NCI-H526 (cell line): ENCODE measurements around the gene PHLDB2.
A peak's percentile ranks its signal among the peaks of the same experiment; 100 is the strongest.

Experiments used
- DNase-seq, 2 experiments: peaks; one replicate each; lab custom pipeline; 2025; lab: John Stamatoyannopoulos, UW

Gene PHLDB2

DNA sequence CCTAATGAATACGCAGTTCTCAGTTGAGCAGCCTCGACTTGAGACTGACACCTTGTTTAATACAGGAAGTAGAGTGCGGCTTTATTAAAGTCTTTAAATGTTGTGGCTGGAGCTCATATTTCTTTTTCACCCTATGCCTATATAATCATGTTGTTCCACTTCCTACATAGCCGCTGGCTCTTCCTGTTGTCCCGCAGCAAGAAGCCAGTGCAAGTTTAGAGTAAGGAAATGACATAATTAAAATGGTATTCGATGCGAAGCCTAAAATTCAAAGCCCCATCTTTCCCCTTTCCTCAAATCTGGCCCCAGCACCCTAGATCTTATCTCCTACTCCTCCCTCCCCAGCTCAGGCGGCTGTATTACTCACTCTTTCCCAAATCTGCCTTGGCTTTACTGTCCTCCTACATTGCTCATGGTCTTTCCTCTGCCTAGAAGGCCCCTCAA, 7.5 kb upstream of the PHLDB2 start:
- no peak for DNase-seq

DNA sequence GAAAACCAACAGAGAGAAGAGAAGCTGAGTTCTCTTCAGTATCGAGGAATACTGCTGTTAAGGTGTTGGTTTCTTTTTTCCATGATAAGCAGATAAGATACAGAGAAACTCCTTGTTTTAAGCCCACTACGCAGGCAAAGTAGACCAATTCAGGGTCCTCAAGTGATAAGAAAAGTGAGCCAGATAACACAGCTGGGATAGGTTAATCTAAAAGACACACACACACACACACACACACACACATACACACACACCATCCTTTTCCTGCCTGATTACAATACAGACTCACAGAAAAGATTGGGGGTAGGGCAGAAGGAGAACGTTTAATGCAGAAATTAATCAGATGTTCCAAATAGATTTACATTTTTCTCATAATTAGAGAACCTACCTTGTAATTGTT, 6.5 kb upstream of the PHLDB2 start:
- no peak for DNase-seq

DNA sequence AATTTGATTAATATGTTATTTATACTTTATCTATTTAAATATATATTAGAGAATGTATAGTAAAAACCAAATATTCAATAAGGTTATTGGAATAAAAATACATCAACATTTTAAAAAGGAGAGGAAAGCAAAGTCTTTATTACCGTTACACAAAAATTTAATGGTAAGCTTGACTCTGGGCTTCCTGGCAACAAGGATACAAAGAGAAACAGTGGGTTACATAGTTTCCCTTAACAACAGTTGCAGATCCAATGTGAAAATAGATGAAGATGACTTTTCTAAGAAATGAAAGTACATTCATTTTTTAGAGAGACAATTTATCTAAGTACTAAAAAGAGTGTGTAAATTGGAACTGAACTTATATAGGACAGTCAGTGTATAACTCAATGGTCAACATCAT, 6.0 kb upstream of the PHLDB2 start:
- no peak for DNase-seq

DNA sequence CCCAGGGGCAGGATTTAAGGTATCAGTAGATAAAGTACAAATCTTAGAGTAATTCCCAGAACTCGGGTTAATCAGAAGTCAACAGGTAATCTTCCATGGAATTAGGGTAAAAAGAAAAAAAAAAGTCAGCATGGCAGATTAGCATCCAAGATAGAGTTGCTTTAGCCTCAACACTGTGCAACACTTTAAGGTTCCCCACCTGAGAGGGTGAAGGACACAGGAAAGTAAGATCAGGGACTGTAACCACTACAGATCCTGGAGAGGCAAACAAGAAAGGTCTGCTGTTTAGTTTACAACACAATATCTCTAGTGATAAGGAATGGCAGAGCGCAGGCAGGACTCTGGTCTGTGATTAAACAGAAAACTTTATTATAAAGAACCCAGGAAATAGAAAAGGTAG, 4.1 kb upstream of the PHLDB2 start:
- DNase-seq: no peak

DNA sequence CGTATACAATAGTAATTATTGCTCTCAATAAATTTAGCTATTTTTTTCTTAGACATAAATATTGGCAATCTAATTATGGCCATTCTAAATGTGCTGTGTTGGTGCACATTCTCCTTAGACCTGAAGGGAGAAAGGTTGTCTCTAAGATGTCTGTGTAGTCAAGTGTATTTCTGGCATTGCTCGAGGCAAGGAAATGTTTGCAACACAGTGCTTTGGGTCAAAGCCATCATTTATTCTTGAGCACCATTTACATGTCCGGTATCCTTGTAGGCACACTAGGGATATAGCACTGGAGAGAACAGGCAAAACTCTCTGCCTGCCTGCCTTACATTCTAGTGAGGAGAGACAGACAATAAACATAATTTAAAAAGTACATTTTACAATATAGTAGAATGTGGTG, 2.6 kb upstream of the PHLDB2 start:
- DNase-seq: no peak

DNA sequence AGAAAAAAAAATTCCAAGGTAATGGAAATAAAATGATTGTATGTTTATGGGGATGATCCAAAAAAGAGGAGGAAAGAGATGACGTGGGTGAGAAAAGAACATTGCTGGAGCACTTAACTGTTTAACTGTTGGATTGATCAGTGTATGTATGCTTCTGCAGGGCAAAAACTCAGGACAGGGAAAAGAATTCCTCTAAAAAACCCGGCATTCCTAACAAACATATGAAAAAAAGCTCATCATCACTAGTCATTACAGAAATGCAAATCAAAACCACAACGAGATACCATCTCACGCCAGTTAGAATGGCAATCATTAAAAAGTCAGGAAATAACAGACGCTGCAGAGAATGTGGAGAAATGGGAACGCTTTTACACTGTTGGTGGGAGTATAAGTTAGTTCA, 1.6 kb upstream of the PHLDB2 start:
- DNase-seq: no peak

DNA sequence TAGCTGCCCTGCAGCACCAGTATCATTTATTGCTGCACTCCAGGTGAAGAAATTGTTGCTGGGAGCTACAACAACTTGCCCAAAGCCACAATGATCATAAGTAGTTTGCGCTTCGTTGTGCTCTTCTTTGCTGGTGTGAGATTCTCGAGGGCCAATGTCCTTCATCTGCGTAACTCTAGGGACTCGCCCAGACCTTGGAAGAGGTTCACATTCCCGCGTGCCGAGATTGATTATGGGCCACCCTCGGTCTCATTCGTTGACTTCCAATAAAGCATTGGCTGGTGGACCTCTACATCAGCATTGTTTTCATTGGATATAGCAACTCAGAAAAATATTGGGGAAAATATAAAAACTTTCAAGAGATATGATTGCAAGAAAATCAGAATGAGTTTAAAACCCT, 423 bp upstream of the PHLDB2 start:
- DNase-seq: peak in 1 of 2 experiments; percentile 15

DNA sequence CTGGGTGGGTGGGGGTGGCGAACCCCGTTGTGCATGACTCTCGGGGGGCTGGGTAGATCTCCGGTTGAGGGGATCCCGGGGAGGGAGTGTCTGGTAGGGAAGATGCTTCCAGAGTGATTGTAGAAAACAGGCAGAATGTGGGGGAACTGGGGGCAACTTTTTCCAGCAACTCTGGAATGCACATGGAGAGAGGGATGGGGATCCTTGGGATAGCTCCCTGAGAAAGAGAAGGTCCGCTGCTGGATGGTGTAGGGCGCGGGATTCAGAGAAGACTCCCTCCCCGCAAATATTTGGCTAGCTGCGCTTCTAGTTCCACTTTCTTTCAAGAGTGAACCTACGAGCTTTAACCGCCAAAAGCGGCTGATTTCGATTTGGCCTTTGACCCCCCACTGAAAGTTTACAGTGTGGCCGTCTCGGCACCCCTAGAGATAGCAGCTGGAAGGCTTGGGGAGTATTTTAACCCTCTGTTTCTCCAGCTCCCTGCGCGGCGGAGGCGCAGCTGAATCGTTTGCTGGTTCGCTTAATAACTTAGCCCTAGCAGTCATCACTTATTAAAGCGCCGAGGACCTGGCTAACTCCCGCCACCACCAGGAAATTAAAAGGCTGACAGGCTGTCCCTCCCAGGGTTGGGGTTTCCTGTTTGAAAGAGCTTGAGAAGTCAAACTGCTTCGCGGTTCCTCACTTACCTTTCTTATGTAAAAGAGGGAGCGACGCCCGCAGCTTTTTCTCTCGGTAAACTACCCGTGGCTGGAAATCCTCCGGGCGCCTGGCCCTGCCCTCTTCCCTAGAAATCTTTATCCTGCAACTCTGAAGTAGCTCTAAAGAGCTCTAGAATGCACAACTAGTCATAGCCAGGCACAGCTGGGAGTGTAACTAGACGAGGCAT, 1.2 kb downstream of the PHLDB2 start:
- peak; percentile 32 to 75 for DNase-seq

DNA sequence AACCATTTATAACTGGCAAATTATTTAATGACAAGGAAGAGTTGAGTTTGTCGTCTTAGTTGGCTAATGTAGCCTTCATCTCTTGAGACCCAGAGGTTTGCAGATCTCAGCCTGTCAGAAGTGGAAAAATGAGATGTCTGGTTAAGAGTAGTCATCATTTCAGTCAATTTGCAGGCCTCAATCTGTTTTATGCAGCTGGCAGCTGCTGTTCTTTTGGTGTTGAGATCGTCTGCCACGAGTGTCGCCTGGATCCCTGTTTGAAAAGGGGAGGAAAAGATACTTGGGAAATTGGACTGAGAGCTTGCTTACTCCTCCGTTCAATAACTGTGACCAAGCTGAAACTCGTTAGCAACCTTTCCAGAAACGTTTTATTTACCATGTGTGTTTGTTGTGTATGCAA, 2.3 kb downstream of the PHLDB2 start:
- no peak for DNase-seq

DNA sequence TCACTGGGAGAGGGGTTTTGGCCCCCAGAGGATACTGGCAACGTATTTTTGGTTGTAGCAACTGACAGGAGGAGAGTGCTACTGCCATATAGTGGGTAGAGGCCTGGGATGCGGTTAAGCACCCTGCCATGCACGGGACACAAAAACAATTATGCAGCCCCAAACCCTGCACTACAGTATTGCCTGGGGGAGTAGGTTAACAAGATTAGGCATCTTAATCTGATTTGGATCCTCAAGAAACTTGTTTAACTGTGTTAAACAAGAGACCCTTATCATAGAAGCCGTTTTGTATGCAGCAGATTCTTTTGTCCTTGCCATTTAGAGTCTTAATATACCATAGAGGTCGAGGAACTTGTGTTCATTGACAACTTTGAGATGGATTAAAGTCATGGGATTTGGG, 3.4 kb downstream of the PHLDB2 start:
- no peak for DNase-seq

DNA sequence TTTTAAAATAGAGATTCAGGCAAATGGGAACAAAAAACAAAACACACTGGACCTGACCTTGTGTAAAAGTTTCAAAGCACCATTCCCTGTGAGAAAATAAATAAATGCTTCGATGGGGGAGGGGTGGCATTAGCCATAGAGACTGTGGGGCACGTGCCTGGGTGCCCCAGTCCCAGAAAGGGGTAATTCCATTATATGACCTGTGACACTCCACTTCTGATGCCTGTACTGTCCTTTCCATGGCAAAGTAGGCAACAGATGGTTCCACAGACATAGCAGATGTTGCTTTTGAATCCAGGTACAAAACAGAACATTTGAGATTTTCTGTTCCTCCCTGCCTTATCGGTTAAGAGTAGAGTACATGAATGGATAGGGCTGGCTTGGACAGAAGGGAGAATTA, 3.9 kb downstream of the PHLDB2 start:
- DNase-seq: no peak

DNA sequence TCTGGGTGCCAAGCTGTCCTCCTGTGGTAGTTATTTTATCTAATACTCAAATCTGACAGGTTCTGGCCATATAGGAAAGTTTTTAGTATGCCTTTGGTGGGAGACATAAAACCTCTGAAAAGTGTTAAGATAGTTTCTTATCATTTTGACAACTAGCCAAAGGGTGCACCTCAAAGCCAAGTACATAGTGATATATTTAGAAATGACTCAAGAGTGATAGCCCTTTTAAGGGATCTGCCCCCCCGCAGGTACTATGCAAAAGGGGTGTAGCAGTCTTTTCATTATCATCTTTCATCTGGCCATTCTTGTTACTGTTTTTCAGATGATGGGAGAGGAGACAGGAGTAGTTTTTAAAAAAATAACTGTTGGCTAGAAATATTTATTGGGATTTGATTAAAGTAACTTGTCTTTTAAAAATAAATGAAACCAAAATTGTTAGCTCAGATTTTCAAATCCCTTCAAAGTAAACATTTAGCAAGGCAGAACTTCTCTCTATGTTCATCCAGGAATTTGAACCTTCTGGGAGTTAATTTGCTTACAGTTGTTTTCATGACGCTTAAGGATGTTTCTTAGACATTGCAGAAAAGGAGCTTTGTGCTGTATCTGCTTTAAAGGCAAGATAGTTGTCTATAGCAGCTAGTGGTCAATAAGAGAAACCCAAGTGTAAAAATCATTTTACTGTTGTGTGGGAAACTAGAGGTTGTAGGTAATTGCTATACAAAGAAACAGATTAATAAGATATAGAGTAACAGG, 5.1 kb downstream of the PHLDB2 start:
- DNase-seq: no peak

DNA sequence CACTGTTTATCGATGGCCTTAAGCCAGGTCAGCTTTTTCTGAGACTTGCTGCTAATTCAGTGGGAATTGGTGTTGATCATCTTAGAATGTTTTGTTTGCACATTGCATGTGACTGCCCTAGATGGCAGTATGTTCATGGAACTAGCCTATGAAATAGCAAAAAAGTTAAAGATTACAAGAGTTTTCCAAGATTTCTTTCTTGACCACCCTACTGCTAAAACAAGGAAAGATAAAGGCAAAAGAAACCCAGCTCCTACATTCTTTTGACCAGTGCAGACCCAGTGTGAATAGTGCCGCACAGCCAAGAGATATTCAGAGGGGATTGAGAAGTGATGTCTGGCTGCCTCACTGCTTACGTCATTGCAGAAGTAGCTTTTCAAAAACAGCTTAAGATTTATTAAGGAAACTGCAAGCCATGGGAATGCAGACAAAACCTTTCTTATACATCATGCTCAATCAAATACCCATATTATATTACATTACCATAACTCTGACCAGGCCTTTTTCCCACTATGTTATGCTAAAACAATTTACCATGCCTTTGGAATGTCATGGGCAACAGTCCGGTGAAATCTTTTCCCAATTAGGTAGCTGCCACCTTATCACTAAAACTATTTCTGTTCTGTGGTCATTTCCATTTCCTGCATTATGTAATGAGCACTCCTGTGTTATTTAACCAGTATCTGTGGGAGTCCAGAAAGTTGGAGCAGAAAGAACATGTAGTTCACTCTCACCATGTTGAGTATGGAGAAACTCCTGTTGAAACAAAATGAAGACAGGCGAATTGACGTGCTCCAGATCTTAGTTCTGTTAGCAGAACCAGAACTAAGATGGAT, 6.0 kb downstream of the PHLDB2 start:
- no peak for DNase-seq

DNA sequence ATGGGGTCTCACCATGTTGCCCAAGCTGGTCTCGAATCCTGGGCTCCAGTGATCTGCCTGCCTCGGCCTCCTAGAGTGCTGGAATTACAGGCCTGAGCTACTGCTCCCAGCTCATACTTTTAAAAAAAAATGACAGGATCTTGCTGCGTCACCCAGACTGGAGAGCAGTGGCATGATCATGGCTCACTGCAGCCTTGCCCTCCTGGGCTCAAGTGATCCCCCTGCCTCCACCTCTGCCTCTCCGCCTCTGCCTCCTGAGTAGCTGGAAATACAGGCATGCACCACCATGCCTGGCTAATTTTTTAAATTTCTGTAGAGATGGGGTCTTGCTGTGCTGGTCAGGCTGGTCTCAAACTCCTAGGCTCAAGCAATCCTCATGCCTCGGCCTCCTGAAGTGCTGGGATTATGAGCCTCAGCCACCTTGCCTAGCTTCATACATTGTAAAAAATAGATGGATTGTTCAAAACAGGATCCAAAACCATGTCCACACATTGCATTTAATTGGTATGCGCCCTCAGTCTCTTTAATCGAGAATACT, 8.9 kb downstream of the PHLDB2 start:
- DNase-seq: no peak

DNA sequence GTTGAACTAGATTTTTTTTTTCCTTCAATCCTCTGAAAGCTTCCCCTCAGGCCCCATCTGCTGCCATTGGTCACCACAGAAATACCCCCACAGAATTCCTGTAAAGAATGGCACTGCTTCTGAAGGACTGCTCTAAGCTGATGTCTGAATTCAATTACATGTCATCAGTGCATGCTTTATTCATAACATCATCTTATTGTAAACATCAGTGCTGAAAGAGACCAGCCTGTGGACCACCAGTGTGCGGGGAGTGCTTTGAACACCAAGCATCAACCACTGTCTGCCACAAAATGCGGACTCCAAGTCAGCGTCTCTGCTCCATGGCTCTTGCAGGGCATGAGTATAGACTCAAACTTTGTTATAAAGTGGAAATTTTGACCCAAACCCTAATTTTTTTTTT, 11.6 kb downstream of the PHLDB2 start:
- no peak for DNase-seq

DNA sequence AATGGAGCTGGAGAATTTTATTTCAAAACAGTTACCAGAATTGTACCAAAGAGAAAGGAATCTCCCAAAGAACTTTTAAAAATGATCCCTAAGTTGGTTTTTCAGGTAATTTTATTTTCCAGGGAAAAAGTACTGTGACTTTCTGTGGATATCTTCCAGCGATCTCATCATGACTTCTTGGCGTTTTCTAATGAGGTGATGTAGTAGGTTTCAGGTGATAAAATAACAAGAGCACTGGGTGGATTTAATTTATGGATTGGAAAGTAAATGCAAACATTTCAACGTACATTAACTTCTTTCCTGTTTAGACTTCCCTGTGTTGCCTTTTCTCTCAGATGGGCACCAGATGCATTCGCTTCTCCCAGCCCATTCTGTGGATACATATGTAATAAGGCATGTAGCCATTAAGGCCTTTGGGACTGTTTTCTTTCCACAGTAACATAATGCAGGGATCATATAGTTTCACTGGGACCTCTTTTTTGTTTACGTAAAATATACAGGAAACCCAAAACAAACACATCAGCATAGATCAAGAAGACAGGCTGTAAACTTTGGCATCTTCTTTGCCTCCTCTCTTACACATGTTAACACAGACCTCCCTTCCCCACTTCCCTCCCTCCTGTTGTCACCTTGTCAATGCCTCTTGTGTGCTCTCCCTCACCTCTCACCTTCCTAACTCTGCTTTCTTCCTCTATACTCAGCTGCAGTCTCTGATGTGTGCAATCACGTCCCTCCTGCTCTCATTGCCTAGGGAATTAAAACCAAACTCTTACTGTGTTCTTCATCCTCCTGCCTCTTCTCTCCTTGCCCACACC, 13.0 kb downstream of the PHLDB2 start:
- DNase-seq: no peak

DNA sequence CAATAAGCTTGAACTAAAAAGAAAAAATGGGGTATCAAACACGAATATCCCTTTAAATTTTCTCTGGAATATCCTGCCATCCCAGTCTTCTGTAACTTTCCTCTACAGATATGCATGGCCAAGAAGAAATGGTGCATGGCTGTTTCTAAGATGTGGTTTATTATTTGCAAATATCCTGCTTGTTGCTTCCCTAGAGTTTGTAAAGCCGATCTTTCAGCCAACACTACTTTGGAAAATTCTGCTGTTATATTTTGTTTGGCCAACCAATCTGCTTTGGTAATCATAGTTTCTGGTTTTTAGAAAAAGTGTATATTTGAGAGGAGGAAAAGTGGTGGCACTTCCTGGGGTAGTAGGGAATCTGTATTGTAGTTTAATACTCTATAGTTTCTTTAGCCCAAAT, 13.9 kb downstream of the PHLDB2 start:
- no peak for DNase-seq

DNA sequence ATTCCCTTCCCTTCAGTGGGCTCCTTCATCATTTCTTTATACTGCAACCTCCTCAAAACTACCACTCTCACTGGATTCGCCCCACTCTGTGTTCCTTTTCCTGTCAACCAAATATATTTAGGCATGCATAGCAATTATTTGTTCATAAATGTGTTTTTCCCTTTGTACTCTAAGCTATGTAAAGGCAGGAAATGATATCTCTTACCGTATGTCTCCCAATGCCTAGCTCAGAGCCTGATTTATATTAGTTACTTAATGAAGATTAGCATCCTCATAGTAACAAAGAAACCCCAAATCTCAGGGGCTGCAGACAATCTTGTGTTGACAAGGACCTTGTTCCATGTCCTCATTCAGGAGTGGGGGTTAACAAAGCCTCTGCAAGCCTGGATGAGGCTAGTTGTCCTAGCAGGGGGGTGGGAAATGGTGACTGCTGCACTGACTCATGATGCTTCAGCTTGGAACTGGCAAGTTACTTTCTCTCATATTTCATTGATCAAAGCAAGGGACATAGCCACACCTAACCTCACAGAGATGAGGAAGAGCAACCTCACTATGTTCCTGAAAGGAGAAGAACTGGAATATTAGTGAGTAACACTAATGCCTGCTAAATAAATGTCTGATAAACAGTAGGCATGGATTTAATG, 15.2 kb downstream of the PHLDB2 start:
- DNase-seq: no peak

DNA sequence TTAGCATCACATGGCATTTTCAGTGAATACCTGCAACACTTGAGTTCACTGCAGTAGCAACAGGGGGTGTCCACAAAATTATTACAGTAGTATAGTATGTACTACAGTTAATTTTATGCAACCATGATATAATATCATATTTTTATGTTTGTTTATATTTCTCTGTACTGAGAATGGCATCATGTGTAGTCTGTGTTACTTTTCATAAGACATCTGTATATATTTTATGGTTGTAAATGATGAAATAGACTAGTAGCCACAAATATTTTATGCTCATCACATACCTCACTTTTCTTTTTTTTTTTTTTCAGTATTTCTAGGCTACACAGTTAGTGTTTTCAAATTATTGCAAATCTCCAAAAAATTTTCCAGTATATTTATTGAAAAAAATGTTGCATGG, 22.4 kb downstream of the PHLDB2 start:
- no peak for DNase-seq

DNA sequence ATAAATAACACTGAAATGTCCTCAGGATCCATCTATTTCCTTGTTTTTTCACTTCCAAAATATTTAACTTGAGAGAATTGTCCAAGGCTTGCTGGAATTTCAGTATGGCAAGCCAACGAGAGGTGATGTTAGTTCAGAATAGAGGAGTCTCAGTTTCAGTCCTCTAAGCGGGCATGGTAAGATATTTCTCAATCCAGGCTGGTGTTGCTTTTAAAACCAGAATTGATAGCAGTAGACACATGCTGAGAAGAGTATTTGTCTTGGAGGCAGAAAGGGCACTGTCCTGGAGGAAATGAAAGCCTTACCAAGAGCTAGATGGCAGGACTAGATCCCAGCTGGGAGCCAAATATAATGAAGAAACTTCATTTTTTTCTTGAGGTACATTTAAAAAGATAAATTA, 23.1 kb downstream of the PHLDB2 start:
- no peak for DNase-seq

DNA sequence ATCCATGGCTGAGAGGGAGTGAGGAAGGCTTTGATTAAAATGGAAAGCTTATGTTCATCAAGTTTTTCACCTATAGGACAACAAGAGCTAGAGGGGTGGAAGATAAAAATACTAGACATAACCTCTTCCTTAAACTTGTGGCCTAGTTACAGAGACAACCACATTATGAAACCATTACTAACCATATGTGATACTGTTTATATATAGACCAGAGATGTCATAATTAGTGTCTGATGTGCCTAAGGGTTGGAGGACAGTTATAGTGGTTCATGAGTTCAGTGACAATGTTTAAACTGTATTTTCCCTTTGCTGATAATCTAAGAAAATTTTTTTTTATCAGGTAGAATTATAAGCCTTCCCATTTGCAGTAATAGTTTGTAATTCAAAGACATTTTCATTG, 23.7 kb downstream of the PHLDB2 start:
- no peak for DNase-seq
